Upper lobe of right lung (tissue), 1 donor: ENCODE measurements around the gene NINJ1. TPM values are rescaled to one million over a fixed set of nuclear protein-coding genes. Genes with fewer than 3 reads are reported as not detected.

ENCODE experiments used
- ATAC-seq: fragments of 200-7000 bp; cut with Tn5 transposase; one replicate; pipeline ENCODE4 v1.9.1; 2020; ENCODE audit warnings: mild to moderate bottlenecking, moderate library complexity
- DNase-seq: peaks from one replicate; pipeline ENCODE4 v3.0.0-alpha.2; 2020
- H3K27ac ChIP-seq: fragments of 200-600 bp; one replicate; pipeline ENCODE4 v1.8.0; 2022
- H3K27me3 ChIP-seq: fragments of 200-600 bp; one replicate; pipeline ENCODE4 v1.8.0; 2022; ENCODE audit warnings: mild to moderate bottlenecking
- H3K36me3 ChIP-seq: fragments of 200-600 bp; one replicate; pipeline ENCODE4 v1.8.0; 2022
- H3K4me1 ChIP-seq: fragments of 200-600 bp; one replicate; pipeline ENCODE4 v1.8.0; 2022
- H3K4me3 ChIP-seq: fragments of 200-600 bp; one replicate; pipeline ENCODE4 v1.8.0; 2022; ENCODE audit warnings: mild to moderate bottlenecking
- H3K9me3 ChIP-seq: fragments of 200-600 bp; one replicate; pipeline ENCODE4 v1.8.0; 2022
- CTCF ChIP-seq: fragments of 200-600 bp; IDR thresholded peaks from one replicate; pipeline ENCODE4 v1.8.0; 2022; ENCODE audit warnings: antibody characterized with exemption
- intact Hi-C: fragments of 100-400 bp; cut with DNase I; formaldehyde crosslinking; loops from one replicate; pipeline ENCODE4 v1.11.0; 2022
- total RNA-seq: library from RNA; stranded (reverse); fragmentation: NEBNext Ultra II Directional; extraction: Animal tissue kit (Norgen Biotek cat#: 25700); gene quantifications from one replicate; pipeline ENCODE4 v1.2.1, GENCODE V29; 2021
- donor health status: DM: no; HTN: yes; CAD: no; lungs with severe emphysema.

The NINJ1 gene
- total RNA-seq, 1 donor from 2014 or later = 53.2 TPM

GRCh38 chr9:93132946-93133680 is 938 bp downstream of the NINJ1 start:
- DNase-seq = no peak

GRCh38 chr9:93132287-93132927 is 1.6 kb downstream of the NINJ1 start:
- H3K4me1 ChIP-seq = peaks cover 68% of the 10 kb centered on the region
- ATAC-seq (no peak), DNase-seq (no peak)
- no peaks in the 10 kb centered on the region for H3K36me3 ChIP-seq
- intact Hi-C loops = no loop called here
- TF ChIP-seq CTCF = no peak
- no peaks in the 10 kb centered on the region for H3K9me3 ChIP-seq
- H3K27ac ChIP-seq = peak overlapping the region; percentile 96
- no peaks in the 10 kb centered on the region for H3K27me3 ChIP-seq
- peak overlapping the region; percentile 91 for H3K4me3 ChIP-seq

More at GRCh38 chr9:93132946-93133680, 938 bp downstream of the NINJ1 start:
- TF ChIP-seq CTCF = no peak
- Histone ChIP-seq H3K36me3 (no peaks in the 10 kb centered on the region), H3K27me3 (no peaks in the 10 kb centered on the region), H3K9me3 (no peaks in the 10 kb centered on the region), H3K4me3 (peak overlapping the region; percentile 91), H3K4me1 (peaks cover 61% of the 10 kb centered on the region), H3K27ac (peak overlapping the region; percentile 96)
- peak; percentile 24 for ATAC-seq
- intact Hi-C loops = no loop called here

- no peaks in the 10 kb centered on the region for H3K9me3 ChIP-seq
- DNase-seq (no peak), ATAC-seq (no peak)
- H3K27me3 ChIP-seq = no peaks in the 10 kb centered on the region
- peaks cover 75% of the 10 kb centered on the region for H3K4me1 ChIP-seq
- intact Hi-C loops = no loop called here
- TF ChIP-seq CTCF = no peak
- no peaks in the 10 kb centered on the region for H3K36me3 ChIP-seq
- peak overlapping the region; percentile 96 for H3K27ac ChIP-seq
- no peak overlapping the region for H3K4me3 ChIP-seq
Measured at GRCh38 chr9:93131599-93132286, 2.3 kb downstream of the NINJ1 start.

GRCh38 chr9:93130861-93131481 is 3.1 kb downstream of the NINJ1 start:
- ATAC-seq = no peak
- Histone ChIP-seq H3K36me3 (no peaks in the 10 kb centered on the region), H3K27me3 (no peaks in the 10 kb centered on the region), H3K9me3 (no peaks in the 10 kb centered on the region), H3K4me1 (peaks cover 81% of the 10 kb centered on the region), H3K4me3 (no peak overlapping the region), H3K27ac (peak overlapping the region; percentile 96)
- TF ChIP-seq CTCF = peak; percentile 19
- intact Hi-C loops = no loop called here
- no peak for DNase-seq

GRCh38 chr9:93129691-93130500 is 4.2 kb downstream of the NINJ1 start:
- Histone ChIP-seq H3K4me3 (no peak overlapping the region), H3K27me3 (no peaks in the 10 kb centered on the region), H3K9me3 (no peaks in the 10 kb centered on the region), H3K4me1 (peaks cover 76% of the 10 kb centered on the region), H3K27ac (peak overlapping the region; percentile 96), H3K36me3 (peaks cover 8% of the 10 kb centered on the region)
- DNase-seq (no peak), ATAC-seq (no peak)
- intact Hi-C loops = no loop called here
- no peak for TF ChIP-seq CTCF
